HG03103 (cell line): ENCODE measurements around the gene SKP1.

Source experiments
- ATAC-seq: cut with Tn5 transposase; IDR thresholded peaks from one replicate; pipeline ENCODE4 v1.9.1; 2021; ENCODE audit warnings: low read depth; ENCODE audit not compliant: unreplicated experiment

Gene SKP1

DNA sequence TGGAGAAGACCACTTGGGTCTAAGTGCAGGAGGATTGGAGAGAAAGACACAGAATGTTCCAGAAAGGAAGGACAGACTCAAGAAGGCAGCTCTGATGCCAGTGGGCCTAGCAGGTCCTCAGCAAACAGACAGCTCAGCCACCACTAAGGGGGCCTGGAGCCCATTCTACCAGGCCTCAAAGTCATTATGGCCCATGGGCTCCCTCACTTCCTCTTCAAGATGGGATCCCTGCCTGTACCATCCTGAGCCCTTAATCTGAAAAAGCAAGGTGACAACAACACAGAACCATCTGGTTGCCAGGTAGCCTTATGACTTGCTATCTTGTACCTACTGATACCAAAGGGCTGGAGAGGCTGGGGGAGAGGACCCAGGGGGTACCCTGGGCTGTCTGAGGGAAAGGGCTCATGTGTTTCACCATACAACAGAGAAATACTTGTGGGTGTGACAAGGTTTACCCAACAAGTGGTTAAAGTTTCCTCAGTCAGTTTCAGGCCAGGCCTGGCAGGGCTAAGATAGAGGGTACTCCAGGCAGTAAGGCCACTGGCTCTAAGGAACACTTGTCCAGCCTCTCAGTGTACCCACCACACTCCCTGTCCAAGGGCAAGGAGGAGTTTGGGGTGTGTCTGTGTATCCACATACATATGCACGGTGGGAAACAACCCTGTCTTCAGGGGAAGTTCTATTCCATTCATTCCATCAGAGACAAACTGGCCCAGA, 31.6 kb downstream of the SKP1 start:
- no peak for ATAC-seq

DNA sequence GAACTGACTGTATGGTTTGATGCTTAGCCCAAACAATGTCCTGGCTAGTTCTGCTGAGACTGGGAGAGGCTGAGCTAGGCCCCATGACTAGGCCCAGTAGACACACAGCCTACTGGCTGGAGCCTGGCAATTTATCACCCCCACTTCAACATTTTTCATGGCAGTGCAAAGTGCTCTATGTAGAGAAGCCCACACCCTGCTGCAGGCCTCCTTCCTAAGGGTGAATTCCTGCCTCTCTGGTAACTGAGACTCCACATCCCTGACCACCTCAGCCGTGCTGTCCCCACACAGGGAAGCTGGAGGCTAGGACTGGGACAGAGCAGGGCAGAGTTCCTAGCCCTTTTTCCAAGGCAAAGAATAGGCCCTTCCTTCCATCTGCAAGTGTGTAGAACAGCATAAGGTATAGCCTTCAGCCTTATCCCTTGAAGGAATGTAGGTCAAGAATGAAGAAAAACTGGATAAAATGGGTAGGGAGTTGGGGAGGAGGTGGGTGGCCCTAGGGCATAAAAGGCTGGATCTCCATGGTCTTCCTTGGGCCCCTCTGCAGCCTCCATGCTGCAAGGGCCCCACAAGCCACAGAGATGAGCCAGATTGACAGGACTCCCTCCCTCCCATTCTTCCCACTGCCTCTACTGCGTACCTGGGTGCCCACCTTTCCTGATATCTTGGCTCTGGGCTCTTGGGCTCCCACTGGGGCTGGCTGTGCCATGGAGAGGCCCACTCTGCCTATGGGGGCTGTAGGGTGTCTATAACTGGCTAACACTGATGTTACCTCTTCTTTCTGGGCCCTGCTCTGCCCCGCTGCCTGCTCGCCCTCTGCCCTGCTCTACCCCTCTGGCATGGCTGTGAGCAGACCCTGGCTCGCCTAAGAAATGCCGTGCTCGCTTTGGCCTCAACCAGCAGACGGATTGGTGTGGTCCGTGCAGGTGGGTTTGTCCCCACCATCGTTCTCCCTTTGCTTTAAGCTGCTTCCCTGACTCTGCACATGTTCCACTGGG, 32.5 kb downstream of the SKP1 start:
- ATAC-seq = no peak

DNA sequence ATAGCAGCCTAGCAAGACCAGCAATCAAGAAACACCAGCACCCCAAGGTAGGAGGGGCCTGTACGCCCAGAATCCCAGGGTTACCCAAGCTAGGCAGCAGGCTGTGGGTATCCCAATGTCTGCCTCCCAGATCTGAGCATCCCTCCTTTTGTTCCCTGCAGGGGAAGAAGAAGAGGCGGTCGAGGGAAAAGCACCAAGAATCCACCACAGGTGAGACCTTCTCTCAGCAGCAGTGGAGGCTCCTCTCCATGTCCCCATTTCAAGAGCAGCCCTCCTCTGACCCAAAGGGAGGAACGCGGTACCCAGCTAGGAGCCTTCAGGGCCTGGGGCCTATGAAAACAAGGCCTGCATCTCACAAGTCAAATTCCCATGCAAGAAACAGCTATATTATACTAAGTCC, 33.3 kb downstream of the SKP1 start:
- ATAC-seq = no peak

DNA sequence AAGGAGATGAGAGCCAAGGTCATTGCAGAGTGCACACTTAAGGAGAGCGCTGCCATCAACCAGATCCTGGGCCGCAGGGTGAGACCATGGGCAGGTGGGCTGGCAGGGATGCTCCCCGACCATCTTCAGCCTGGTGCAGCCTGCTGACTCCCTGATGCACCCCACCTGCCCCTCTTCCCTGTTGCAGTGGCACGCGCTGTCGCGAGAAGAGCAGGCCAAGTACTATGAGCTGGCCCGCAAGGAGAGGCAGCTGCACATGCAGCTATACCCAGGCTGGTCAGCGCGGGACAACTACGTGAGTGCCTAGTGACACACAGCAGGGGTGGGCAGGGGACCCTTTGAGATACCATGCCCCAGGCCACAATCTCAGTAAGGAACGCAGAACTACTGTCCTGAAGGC, 33.9 kb downstream of the SKP1 start:
- no peak for ATAC-seq

DNA sequence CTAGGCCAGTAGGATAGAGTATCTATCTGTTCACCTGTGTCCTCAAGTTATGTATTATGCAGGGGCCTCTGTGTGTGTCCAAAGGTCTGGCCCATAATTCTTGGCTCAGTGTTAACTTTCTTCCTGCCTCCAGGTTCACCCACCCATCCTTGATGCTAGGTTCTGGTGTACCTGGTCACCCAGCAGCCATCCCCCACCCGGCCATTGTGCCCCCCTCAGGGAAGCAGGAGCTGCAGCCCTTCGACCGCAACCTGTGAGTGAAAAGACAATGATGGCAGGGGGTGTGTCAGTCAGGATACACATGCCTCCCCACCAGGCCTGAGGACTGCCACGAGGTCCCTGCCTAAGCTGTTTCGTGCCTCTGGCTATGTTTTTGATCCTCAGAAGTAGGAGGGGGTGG, 34.7 kb downstream of the SKP1 start:
- ATAC-seq = no peak

DNA sequence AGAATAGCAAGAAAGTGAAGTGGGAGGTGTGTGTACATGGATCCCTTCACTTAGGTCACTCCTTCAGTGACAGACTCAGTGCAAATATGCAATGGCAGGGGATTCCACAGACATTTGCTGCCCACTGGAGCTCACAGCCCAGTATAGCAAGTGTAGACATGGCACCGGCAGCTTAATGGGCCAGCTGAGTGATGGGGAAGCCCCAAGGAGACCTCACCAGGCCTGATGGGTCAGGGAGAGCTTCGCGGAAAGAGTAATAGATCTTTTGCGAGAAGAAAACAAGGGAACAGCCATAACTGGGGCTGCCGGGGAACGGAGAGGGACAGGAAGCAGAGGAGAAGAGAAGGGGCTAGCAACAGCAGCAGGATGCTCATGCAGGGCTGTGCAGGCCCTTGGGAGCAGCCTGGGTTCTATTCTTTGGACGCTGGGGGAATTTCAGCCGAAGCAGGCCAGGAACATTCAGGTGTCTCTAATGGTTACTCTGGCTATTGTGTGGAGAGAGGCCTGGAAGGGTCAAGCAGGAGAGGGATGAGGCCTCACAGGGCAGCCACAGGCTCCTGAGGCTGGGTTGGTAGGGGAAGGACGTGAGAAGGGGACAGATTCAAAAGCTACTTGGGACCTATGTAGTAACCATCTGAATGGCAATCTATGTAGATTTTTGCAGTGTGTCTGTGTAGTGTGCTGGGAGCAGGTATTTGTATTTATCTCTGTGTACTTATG, 35.3 kb downstream of the SKP1 start:
- ATAC-seq = no peak

- peak; percentile 46 for ATAC-seq
Observed at GRCh38 chr5:134140530-134141201, 36.1 kb downstream of the SKP1 start.

- ATAC-seq = no peak
Observed at GRCh38 chr5:134139891-134140469, 36.8 kb downstream of the SKP1 start.

DNA sequence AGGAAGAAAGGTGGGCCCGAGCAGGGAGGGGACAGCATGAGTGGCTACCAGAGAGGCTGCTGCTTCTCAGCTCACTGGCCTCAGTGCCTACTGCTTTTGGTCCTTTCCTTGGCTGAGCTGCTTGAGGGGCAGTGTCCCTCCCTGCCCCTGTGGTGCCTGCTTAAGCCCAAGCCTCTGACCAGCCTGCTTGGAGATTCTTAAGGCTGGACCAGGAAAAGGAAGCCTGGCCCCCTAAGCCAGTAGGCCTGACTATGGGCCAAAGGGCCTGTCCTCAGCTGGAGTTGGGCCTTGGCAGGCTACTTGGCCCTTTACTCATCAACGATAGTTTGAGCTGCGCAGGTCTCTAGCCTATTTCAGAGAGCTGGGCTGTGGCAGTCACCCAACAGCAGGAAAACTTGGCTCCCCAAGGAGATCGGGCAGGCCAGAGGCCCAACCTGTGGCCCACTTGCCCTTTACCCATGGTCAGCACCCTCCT, 37.3 kb downstream of the SKP1 start:
- ATAC-seq = no peak

GRCh38 chr5:134138416-134139376, 38.1 kb downstream of the SKP1 start:
- ATAC-seq = peak; percentile 59

GRCh38 chr5:134136771-134137170, 40.0 kb downstream of the SKP1 start:
- ATAC-seq = no peak

- no peak for ATAC-seq
Observed at GRCh38 chr5:134136221-134136631, 40.5 kb downstream of the SKP1 start.

GRCh38 chr5:134135091-134135655, 41.6 kb downstream of the SKP1 start:
- ATAC-seq = no peak

- ATAC-seq = no peak
Observed at GRCh38 chr5:134133995-134134541, 42.7 kb downstream of the SKP1 start.

- no peak for ATAC-seq
Observed at GRCh38 chr5:134133188-134133994, 43.4 kb downstream of the SKP1 start.

DNA sequence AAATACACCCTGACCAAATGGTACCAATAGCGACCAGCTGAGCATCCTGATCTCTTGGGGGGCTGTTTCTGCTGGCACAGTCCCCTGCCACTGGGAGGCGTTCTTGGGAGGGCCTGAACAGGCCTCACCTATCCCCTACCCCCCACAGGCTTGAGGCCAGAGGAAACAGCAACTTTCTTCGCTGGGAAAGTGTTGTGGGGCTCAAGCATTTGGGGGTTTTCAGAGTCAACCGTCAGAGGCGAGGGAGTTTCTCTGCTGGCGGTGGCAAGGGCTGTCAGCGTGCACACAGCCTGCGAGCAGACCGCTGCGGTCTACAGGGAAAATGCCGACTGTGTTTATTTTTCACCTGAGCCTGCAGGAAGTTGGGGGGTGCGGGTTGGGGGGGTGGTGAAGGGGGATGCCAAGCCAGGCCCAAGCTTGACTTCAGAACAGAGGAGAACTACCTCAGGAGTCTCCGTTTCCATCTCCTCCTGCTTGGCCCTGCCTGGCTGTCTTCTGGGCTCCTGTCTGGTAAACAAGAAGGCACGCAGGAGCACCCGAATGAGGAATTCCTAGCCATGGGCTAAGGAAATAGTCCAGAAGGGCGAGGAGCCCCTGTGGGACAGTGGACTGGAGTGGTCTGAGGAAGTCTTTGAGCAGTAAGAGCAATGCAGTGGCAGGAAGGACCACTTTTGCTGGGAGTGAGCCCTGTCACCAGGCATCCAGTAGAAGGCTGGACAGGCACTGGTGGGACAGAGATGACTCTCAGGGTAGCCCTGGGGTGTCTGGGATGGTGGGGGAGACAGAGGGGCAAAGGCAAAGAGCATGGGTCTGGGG, 44.2 kb downstream of the SKP1 start:
- ATAC-seq = no peak
